ENCODE measurements around the gene NEK3. TPM values are rescaled to one million over a fixed set of nuclear protein-coding genes. Genes with fewer than 3 reads are reported as not detected.
"Not testable (repeated sequence)": the region's sequence is repeated elsewhere in the genome, so short reads cannot be mapped to it uniquely, and the experiment has no call there.

The NEK3 gene
- polyA plus RNA-seq, 1 donor, result 35.4 TPM

DNA sequence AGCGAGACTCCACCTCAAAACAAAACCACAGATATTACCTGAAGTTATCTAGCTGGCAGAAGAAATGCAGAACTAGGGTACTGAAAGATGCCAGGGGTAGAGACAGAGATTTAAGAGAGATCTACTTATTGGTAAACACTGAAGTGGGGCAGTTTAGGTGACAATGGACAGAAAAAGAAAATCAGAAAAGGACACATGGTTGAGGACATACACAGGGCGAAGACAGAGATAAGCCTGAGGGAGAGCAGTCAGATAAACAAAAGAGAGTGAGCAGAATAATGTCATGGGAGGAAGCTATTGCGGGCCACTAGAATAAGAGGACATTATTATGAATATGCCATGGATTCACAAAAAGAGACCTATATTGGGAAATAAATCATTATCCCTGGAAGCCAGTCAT, 33.9 kb downstream of the NEK3 start:
- Histone ChIP-seq H3K4me3 (ENCODE audit: low read length) (no peak overlapping the region), H3K27ac (ENCODE audit: low read length) (no peak overlapping the region), H3K36me3 (ENCODE audit: control insufficient read depth, insufficient read depth, low read length) (no peaks in the 10 kb centered on the region), H3K27me3 (ENCODE audit: control insufficient read depth, insufficient read depth, low read length) (no peaks in the 10 kb centered on the region), H3K4me1 (ENCODE audit: control insufficient read depth, insufficient read depth, low read length) (peaks cover 4% of the 10 kb centered on the region), H3K9me3 (ENCODE audit: control insufficient read depth, low read depth, low read length) (no peaks in the 10 kb centered on the region)
- 100% methylated on average over 1 of the region's 3 CpGs for WGBS (ENCODE audit: insufficient coverage, low lambda C conversion rate)
- no peak for DNase-seq

DNA sequence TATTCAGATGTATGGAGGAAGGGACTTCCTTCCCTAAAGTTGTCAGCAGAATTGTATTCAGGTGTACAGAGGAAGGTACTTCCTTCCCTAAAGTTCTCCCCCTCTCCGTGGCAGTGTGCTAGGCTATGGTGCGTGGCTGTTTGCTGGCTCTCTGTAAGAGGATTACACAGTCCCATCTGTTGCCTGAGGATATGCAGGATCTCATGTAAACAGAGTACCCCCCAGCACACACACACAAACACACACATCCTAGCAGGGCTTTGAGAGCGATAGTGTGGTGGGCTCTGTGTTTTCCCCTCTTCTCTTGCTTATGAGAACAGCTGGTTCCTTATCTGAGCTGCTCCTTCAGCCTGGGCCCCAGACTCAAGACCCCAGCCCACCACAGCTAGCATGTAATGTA, 40.8 kb downstream of the NEK3 start:
- H3K9me3 ChIP-seq (ENCODE audit: control insufficient read depth, low read depth, low read length), result no peaks in the 10 kb centered on the region
- WGBS (ENCODE audit: insufficient coverage, low lambda C conversion rate), result no CpG with 5 or more reads among the region's 3 CpGs
- no peak overlapping the region for H3K27ac ChIP-seq (ENCODE audit: low read length)
- H3K27me3 ChIP-seq (ENCODE audit: control insufficient read depth, insufficient read depth, low read length), result no peaks in the 10 kb centered on the region
- no peak overlapping the region for H3K4me3 ChIP-seq (ENCODE audit: low read length)
- DNase-seq, result no peak
- H3K4me1 ChIP-seq (ENCODE audit: control insufficient read depth, insufficient read depth, low read length), result no peaks in the 10 kb centered on the region
- H3K36me3 ChIP-seq (ENCODE audit: control insufficient read depth, insufficient read depth, low read length), result no peaks in the 10 kb centered on the region

DNA sequence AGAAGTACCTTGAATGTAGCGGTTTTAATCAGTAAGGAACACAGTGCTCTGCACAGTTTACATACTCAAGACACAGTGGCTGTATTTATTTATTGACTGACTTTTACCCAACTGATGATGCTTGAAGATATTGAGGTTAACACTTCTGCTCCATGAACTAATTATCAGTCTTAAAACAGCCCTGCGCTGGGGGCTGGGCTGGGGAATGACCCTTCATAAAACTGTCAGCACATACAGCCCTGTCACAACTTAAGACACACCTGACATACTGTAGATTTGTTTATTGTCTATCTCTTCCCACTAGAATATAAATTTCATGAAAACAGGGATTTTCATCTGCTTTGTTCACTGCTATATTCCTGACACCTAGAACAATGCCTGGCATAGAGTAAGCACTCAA, 41.3 kb downstream of the NEK3 start:
- DNase-seq, result no peak
- Histone ChIP-seq H3K27ac (ENCODE audit: low read length) (no peak overlapping the region), H3K4me3 (ENCODE audit: low read length) (no peak overlapping the region), H3K9me3 (ENCODE audit: control insufficient read depth, low read depth, low read length) (no peaks in the 10 kb centered on the region), H3K4me1 (ENCODE audit: control insufficient read depth, insufficient read depth, low read length) (no peaks in the 10 kb centered on the region), H3K27me3 (ENCODE audit: control insufficient read depth, insufficient read depth, low read length) (no peaks in the 10 kb centered on the region), H3K36me3 (ENCODE audit: control insufficient read depth, insufficient read depth, low read length) (no peaks in the 10 kb centered on the region)
- 60% methylated on average over 1 of the region's 2 CpGs for WGBS (ENCODE audit: insufficient coverage, low lambda C conversion rate)

DNA sequence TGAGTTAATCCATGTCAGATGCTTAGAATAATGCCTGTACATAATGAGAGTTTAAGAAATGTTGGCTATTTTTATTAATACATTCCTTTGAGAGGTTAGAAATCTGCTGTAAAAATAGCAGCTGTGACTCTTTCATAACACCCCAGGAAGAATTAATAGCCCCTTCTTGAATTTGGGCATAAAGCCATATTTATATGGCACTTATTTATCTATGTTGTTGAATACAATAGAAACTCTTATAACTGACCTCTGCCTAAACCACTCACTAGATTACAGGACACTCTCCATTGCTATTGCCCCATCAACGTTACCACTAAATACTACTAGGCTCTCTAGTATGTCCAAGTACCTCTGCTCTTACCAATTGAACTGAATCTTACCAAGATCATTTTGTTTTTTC, 46.8 kb downstream of the NEK3 start:
- WGBS (ENCODE audit: insufficient coverage, low lambda C conversion rate), result 86% methylated on average over 1 of the region's 1 CpG
- no peak overlapping the region for H3K4me3 ChIP-seq (ENCODE audit: low read length)

DNA sequence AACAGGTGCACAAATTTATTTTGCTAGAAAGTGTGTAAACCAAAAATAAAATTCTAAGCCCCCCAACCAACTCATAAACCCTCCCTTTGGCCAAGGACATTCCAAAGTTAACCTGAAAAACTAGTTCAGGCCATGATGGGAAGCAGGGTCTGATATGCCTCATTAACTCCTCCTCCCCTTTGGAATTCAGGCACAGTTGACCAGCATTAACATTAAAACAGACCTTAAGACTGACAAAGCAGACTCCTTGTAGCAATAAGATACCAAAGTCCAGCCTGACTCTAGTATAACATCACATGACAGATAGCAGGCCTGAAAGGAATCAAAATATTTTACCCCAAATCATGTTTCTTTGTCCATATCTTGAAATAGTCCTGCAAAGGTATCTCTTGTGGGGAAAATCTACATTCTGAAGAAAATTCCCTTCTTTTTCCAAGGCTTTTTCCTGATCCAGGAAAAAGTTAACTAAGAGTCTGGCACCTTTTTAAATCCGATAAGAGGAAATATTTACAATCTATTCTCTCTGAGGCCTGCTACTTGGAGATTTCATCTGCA, 50.2 kb downstream of the NEK3 start:
- peak; percentile 61 to 87 for DNase-seq
- Histone ChIP-seq H3K36me3 (ENCODE audit: control insufficient read depth, insufficient read depth, low read length) (no peaks in the 10 kb centered on the region), H3K27me3 (ENCODE audit: control insufficient read depth, insufficient read depth, low read length) (no peaks in the 10 kb centered on the region), H3K4me3 (ENCODE audit: low read length) (no peak overlapping the region), H3K4me1 (ENCODE audit: control insufficient read depth, insufficient read depth, low read length) (peaks cover 10% of the 10 kb centered on the region), H3K9me3 (ENCODE audit: control insufficient read depth, low read depth, low read length) (no peaks in the 10 kb centered on the region), H3K27ac (ENCODE audit: low read length) (peak overlapping the region; percentile 36)
- no CpG with 5 or more reads among the region's 1 CpG for WGBS (ENCODE audit: insufficient coverage, low lambda C conversion rate)

More for the DNA sequence above, 46.8 kb downstream of the NEK3 start:
- H3K27me3 ChIP-seq (ENCODE audit: control insufficient read depth, insufficient read depth, low read length), result no peaks in the 10 kb centered on the region
- no peaks in the 10 kb centered on the region for H3K9me3 ChIP-seq (ENCODE audit: control insufficient read depth, low read depth, low read length)
- H3K4me1 ChIP-seq (ENCODE audit: control insufficient read depth, insufficient read depth, low read length), result peaks cover 10% of the 10 kb centered on the region
- no peak overlapping the region for H3K27ac ChIP-seq (ENCODE audit: low read length)
- no peaks in the 10 kb centered on the region for H3K36me3 ChIP-seq (ENCODE audit: control insufficient read depth, insufficient read depth, low read length)
- no peak for DNase-seq

DNA sequence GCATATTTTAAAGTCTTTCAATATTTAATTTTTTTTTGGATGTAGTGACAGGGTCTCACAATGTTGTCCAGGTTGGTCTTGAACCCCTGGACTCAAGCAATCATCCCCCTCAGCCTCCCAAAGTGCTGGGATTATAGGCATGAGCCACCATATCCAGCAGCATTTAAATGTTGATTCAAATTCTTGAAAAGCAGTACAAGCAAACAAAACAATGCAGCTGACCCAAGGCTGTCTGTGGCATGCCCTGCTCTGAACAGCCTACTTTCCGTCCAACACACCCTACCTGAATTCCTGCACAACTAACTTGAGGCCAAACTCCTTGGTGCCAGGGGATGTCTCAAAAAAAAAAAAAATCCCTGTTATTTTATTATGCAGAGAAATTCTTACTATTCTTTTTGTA, 53.6 kb downstream of the NEK3 start:
- Histone ChIP-seq H3K9me3 (ENCODE audit: control insufficient read depth, low read depth, low read length) (no peaks in the 10 kb centered on the region), H3K4me1 (ENCODE audit: control insufficient read depth, insufficient read depth, low read length) (peaks cover 10% of the 10 kb centered on the region), H3K27ac (ENCODE audit: low read length) (no peak overlapping the region), H3K4me3 (ENCODE audit: low read length) (no peak overlapping the region), H3K27me3 (ENCODE audit: control insufficient read depth, insufficient read depth, low read length) (no peaks in the 10 kb centered on the region), H3K36me3 (ENCODE audit: control insufficient read depth, insufficient read depth, low read length) (no peaks in the 10 kb centered on the region)
- DNase-seq, result no peak
- no CpG with 5 or more reads among the region's 1 CpG for WGBS (ENCODE audit: insufficient coverage, low lambda C conversion rate)

DNA sequence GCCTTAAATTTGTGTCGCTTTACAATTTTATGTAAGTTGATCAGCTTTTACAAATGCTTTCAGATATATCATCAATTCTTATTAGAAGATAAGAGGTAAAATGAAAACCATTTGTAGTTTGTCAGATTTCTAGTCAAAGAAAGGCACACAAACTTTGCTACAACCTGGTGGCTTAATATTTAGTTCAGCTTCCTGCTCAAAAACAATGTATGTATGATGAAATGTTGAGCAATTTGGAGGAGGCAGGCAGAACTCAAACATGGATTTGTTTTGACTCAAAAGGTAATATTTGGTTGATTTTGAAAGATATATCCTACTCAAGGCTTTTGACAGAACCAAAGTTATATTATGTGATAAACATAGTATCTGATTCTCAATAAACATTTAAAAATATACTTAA, 54.8 kb downstream of the NEK3 start:
- Histone ChIP-seq H3K4me1 (ENCODE audit: control insufficient read depth, insufficient read depth, low read length) (peaks cover 6% of the 10 kb centered on the region), H3K4me3 (ENCODE audit: low read length) (no peak overlapping the region), H3K27me3 (ENCODE audit: control insufficient read depth, insufficient read depth, low read length) (no peaks in the 10 kb centered on the region), H3K9me3 (ENCODE audit: control insufficient read depth, low read depth, low read length) (no peaks in the 10 kb centered on the region), H3K27ac (ENCODE audit: low read length) (no peak overlapping the region), H3K36me3 (ENCODE audit: control insufficient read depth, insufficient read depth, low read length) (no peaks in the 10 kb centered on the region)
- WGBS (ENCODE audit: insufficient coverage, low lambda C conversion rate), result no CpG with 5 or more reads among the region's 1 CpG
- DNase-seq, result no peak

DNA sequence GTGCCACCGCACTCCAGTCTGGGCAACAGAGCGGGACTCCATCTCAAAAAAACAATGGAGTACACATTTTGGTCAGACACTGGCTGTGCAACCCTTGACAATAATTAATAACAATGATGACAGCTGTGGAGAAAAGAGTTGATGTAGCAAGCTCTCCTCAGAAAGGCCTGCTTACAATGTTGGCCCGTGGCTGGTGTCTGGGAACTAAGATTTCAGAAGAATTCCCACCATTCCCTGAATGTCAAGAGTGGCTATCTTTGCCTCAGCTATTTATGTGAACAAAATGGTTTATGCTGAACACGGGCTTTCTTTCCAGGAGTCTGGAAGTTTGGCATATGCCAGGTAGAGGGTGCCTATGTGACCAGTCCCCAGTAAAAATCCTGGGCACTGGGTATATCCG, 56.0 kb downstream of the NEK3 start:
- H3K27me3 ChIP-seq (ENCODE audit: control insufficient read depth, insufficient read depth, low read length), result no peaks in the 10 kb centered on the region
- DNase-seq, result no peak

DNA sequence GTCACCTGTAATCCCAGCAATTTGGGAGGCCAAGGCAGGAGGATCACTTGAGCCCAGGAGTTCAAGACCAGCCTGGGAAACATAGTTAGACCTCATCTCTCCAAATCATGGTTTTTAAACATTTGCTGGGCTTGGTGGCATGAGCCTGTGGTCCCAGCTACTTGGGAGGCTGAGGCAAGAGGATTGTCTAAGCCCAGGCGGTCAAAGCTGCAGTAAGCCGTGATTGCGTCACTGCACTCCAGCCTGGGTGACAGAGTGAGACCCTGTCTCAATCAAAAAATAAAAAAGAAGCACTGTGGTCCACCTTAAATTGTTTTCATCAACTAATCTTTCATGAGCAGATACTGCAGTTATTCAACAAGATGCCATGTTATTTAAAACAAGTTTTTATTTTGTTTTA, 57.0 kb downstream of the NEK3 start:
- H3K27me3 ChIP-seq (ENCODE audit: control insufficient read depth, insufficient read depth, low read length); H3K4me1 ChIP-seq (ENCODE audit: control insufficient read depth, insufficient read depth, low read length); H3K27ac ChIP-seq (ENCODE audit: low read length); H3K36me3 ChIP-seq (ENCODE audit: control insufficient read depth, insufficient read depth, low read length); H3K9me3 ChIP-seq (ENCODE audit: control insufficient read depth, low read depth, low read length); DNase-seq; H3K4me3 ChIP-seq (ENCODE audit: low read length): not testable (repeated sequence)
- WGBS (ENCODE audit: insufficient coverage, low lambda C conversion rate), result no CpG with 5 or more reads among the region's 3 CpGs

More for the DNA sequence above, 56.0 kb downstream of the NEK3 start:
- Histone ChIP-seq H3K27ac (ENCODE audit: low read length) (no peak overlapping the region), H3K4me1 (ENCODE audit: control insufficient read depth, insufficient read depth, low read length) (no peaks in the 10 kb centered on the region), H3K36me3 (ENCODE audit: control insufficient read depth, insufficient read depth, low read length) (no peaks in the 10 kb centered on the region), H3K9me3 (ENCODE audit: control insufficient read depth, low read depth, low read length) (no peaks in the 10 kb centered on the region), H3K4me3 (ENCODE audit: low read length) (no peak overlapping the region)
- no CpG with 5 or more reads among the region's 5 CpGs for WGBS (ENCODE audit: insufficient coverage, low lambda C conversion rate)

DNA sequence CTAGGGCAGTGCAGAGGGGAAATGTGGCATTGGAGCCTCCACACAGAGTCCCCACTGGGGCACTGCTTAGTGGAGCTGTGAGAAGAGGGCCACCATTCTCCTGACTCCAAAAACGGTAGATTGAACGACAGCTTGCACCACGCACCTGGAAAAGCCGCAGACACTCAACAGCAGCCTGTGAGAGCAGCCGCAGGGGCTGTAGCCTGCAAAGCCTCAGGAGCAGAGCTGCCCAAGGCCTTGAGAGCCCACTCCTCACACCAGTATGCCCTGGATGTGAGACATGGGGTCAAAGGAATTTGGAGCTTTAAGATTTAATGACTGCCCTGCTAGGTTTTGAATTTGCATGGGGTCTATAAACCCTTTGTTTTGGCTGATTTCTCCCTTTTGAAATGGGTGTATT, 62.2 kb downstream of the NEK3 start:
- Histone ChIP-seq H3K9me3 (ENCODE audit: control insufficient read depth, low read depth, low read length) (no peaks in the 10 kb centered on the region), H3K4me1 (ENCODE audit: control insufficient read depth, insufficient read depth, low read length) (no peaks in the 10 kb centered on the region), H3K36me3 (ENCODE audit: control insufficient read depth, insufficient read depth, low read length) (no peaks in the 10 kb centered on the region), H3K27me3 (ENCODE audit: control insufficient read depth, insufficient read depth, low read length) (no peaks in the 10 kb centered on the region), H3K27ac (ENCODE audit: low read length) (no peak overlapping the region), H3K4me3 (ENCODE audit: low read length) (no peak overlapping the region)
- DNase-seq, result no peak
- WGBS (ENCODE audit: insufficient coverage, low lambda C conversion rate), result no CpG with 5 or more reads among the region's 5 CpGs

DNA sequence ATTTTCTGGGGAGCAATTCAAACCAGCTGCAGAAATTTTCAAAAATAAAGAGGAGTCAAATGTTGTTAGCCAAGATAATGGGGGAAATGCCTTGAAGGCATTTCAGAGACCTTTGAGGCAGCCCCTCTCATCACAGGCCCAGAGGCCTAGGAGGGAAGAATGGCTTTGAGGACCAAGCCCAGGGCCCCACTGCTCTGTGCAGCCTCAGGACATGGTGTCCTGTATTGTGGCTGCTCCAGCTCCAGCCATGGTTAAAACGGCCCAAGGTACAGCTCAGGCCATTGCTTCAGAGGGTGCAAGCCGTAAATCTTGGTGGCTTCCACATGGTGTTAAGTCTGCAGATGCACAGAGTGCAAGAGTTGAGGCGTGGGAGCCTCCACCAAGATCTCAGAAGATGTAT, 62.6 kb downstream of the NEK3 start:
- no CpG with 5 or more reads among the region's 3 CpGs for WGBS (ENCODE audit: insufficient coverage, low lambda C conversion rate)

More for the DNA sequence above, 62.6 kb downstream of the NEK3 start:
- no peak for DNase-seq
- Histone ChIP-seq H3K4me1 (ENCODE audit: control insufficient read depth, insufficient read depth, low read length) (no peaks in the 10 kb centered on the region), H3K4me3 (ENCODE audit: low read length) (no peak overlapping the region), H3K36me3 (ENCODE audit: control insufficient read depth, insufficient read depth, low read length) (no peaks in the 10 kb centered on the region), H3K27ac (ENCODE audit: low read length) (no peak overlapping the region), H3K9me3 (ENCODE audit: control insufficient read depth, low read depth, low read length) (no peaks in the 10 kb centered on the region), H3K27me3 (ENCODE audit: control insufficient read depth, insufficient read depth, low read length) (no peaks in the 10 kb centered on the region)
